Ovary (tissue), 9 donors: ENCODE measurements around the gene RTL1. TPM values are rescaled to one million over a fixed set of nuclear protein-coding genes. Genes with fewer than 3 reads are reported as not detected.

ENCODE experiments used
- DNase-seq, 5 donors: peaks; one replicate each; pipeline ENCODE4 v3.0.0-alpha.2; 2019 to 2020
- H3K27ac ChIP-seq, 2 donors: fragments of 200-600 bp; one replicate each; pipeline versions ENCODE4 v1.5.1 to v1.8.0; 2019 to 2022
- H3K27me3 ChIP-seq: fragments of 200-600 bp; one replicate; pipeline ENCODE4 v1.8.0; 2022
- H3K36me3 ChIP-seq: fragments of 200-600 bp; sonication (generic); one replicate; pipeline ENCODE4 v1.5.1; 2019
- H3K4me1 ChIP-seq: one replicate; pipeline ENCODE4 v1.8.1; 2013; ENCODE audit warnings: mild to moderate bottlenecking, moderate library complexity; ENCODE audit not compliant: insufficient read depth
- H3K4me3 ChIP-seq: fragments of 200-600 bp; sonication (generic); one replicate; pipeline ENCODE4 v1.5.1; 2017
- H3K9me3 ChIP-seq, 2 donors: fragments of 200-600 bp in 1 of 2; sonication (generic) in 1 of 2; one replicate each; pipeline versions ENCODE4 v1.5.1 to v1.8.1; 2013 to 2019; ENCODE audit warnings: mild to moderate bottlenecking in 1 of 2, moderate library complexity in 1 of 2
- EP300 ChIP-seq: sonication (generic); formaldehyde crosslinking; IDR thresholded peaks from one replicate; pipeline ENCODE4 v1.6.1; 2017; ENCODE audit warnings: antibody characterized with exemption
- POLR2A ChIP-seq: fragments of 450-650 bp; IDR thresholded peaks from one replicate; pipeline ENCODE4 v1.6.1; 2017; ENCODE audit warnings: antibody characterized with exemption, mild to moderate bottlenecking, moderate library complexity
- WGBS, 3 donors: extraction: QIAGEN DNeasy Blood & Tissue Kit in 1 of 3; methylation state at CpG; one replicate each; pipeline versions ENCODE4 v1.1.5 to v1.1.7; 2013 to 2017; 5-methylcytosine and 5-hydroxymethylcytosine counted together
- intact Hi-C, 4 donors: fragments of 100-400 bp; cut with DNase I; formaldehyde crosslinking; loops; one replicate each; pipeline versions ENCODE4 v1.11.0 to v1.15.1; 2022 to 2023
- polyA plus RNA-seq, 2 donors: library from polyadenylated mRNA; stranded (reverse); fragments of 200-250 nt in 1 of 2; fragments of 350-450 nt in 1 of 2; fragmentation: Illumina TruSeq in 1 of 2; extraction: RNeasy Lipid Tissue Mini Kit (QIAGEN cat#74804) in 1 of 2; gene quantifications; one replicate each; pipeline ENCODE4 v1.2.3, GENCODE V29; 2013 to 2014
- total RNA-seq, 7 donors: library from RNA; depleted of rRNA in 2 of 7; stranded (reverse); fragments of >200 nt in 2 of 7; fragmentation: NEBNext Ultra II Directional in 3 of 7; extraction: Animal tissue kit (Norgen Biotek cat#: 25700) in 3 of 7; gene quantifications; one replicate each; pipeline versions ENCODE4 v1.1.0 to v1.2.4, GENCODE V29; 2016 to 2023
- TF ChIP-seq, protein P1 (sequence below), 3 donors: fragments of 450-650 bp in 2 of 3; fragments of 200-600 bp in 1 of 3; IDR thresholded peaks; one replicate each; pipeline versions ENCODE4 v1.5.1 to v1.8.0; 2016 to 2022; ENCODE audit warnings: antibody characterized with exemption in 3 of 3, mild to moderate bottlenecking in 1 of 3
- donor health status: DM: no; HTN: no; CAD: no; lungs with moderate emphysema.
- donor health status: DM: no; HTN: no; CAD: no.
- donor health status: Bipolar disorder and iron deficiency.
- donor health status: DM: yes; HTN: yes; CAD: no.
- donor health status: DM: no; HTN: no; CAD: no.
- donor health status: DM: yes; HTN: yes; CAD: no.

The RTL1 gene
- total and polyA plus RNA-seq, 9 donors, result 0.06 to 1.3 (median 0.40) TPM; not detected in 2

DNA sequence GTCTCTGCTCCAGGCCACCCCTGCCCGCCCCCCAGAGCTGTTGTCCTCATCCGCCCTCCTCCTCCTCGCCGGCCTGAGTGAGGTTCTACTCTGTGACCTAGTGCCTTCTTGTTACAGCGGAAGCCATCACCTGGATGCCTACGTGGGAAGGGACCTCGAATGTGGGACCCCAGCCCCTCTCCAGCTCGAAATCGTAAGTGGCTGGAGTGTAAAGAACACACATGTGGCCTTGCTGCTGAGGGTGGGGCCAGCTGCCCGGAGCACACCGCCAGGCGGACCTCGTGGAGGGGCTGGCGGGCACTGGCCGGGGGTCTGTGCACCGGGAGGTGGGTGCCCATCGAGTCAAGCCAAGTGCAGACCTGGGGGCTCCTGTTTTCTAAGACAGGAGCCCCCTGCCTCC, 58.2 kb downstream of the RTL1 start:
- TF ChIP-seq POLR2A (no peak), EP300 (no peak)
- TF ChIP-seq, protein P1, sequence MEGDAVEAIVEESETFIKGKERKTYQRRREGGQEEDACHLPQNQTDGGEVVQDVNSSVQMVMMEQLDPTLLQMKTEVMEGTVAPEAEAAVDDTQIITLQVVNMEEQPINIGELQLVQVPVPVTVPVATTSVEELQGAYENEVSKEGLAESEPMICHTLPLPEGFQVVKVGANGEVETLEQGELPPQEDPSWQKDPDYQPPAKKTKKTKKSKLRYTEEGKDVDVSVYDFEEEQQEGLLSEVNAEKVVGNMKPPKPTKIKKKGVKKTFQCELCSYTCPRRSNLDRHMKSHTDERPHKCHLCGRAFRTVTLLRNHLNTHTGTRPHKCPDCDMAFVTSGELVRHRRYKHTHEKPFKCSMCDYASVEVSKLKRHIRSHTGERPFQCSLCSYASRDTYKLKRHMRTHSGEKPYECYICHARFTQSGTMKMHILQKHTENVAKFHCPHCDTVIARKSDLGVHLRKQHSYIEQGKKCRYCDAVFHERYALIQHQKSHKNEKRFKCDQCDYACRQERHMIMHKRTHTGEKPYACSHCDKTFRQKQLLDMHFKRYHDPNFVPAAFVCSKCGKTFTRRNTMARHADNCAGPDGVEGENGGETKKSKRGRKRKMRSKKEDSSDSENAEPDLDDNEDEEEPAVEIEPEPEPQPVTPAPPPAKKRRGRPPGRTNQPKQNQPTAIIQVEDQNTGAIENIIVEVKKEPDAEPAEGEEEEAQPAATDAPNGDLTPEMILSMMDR (IDR thresholded peaks at IDR 0.05), result no peak
- H3K36me3 ChIP-seq, result no peaks in the 10 kb centered on the region
- no peak overlapping the region for H3K4me3 ChIP-seq
- no peaks in the 10 kb centered on the region for H3K27me3 ChIP-seq
- intact Hi-C loops, result no loop called here
- 84 to 92% (median 87%) methylated on average over 17 of the region's 17 CpGs for WGBS, 3 donors
- H3K27ac ChIP-seq, result no peak overlapping the region
- H3K9me3 ChIP-seq, result no peaks in the 10 kb centered on the region
- no peaks in the 10 kb centered on the region for H3K4me1 ChIP-seq
- DNase-seq, result peak in 2 of 5 donors; percentile 16 to 37

DNA sequence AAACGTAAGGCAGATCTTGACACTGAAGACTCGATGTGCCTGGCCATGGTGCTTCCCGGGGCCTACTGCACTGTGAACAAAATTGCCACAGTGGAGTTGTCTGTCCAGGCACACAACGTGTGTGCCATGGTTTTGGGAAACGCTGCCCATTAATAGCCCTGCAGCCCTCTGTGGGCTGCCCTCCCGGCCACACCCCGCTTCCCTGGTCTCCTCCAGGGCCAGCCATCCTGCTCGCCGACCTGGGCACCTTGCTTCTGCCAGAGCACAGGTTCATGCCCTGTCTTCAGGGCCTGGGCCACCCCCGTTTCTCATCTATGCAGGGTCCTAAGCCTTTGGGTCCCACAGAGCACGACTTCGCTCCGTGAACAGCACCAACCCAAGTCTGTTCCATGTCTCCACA, 58.7 kb downstream of the RTL1 start:
- Histone ChIP-seq H3K9me3 (no peaks in the 10 kb centered on the region), H3K4me1 (no peaks in the 10 kb centered on the region), H3K4me3 (no peak overlapping the region), H3K36me3 (no peaks in the 10 kb centered on the region), H3K27me3 (no peaks in the 10 kb centered on the region), H3K27ac (no peak overlapping the region)
- TF ChIP-seq, protein P1 (IDR thresholded peaks at IDR 0.05), result no peak
- TF ChIP-seq POLR2A, result no peak
- no peak for TF ChIP-seq EP300
- DNase-seq, result peak in 1 of 5 donors; percentile 23
- WGBS, 3 donors, result 88 to 90% (median 88%) methylated on average over 13 of the region's 13 CpGs
- intact Hi-C loops, result no loop called here

DNA sequence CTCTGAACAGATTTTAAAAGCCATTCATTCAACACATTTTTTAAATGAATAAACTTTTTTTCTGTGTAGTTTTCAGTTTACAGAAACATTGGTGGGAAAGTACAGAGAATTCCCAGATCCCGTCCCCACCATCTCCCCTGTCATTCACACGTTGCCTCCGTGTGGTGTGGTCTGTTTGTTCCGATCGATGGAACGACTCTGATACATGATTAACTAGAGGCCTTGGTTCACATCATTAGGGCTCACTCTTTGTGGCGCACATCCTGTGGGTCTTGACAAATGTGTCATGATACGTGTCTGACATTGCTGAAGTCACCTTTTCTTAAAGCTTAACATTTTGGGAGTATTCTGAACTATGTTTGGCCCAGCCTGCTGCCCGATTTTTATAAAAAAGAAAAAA, 59.1 kb downstream of the RTL1 start:
- H3K9me3 ChIP-seq, result no peaks in the 10 kb centered on the region
- H3K27ac ChIP-seq, result no peak overlapping the region
- DNase-seq, result peak in 1 of 5 donors; percentile 17
- H3K4me1 ChIP-seq, result no peaks in the 10 kb centered on the region
- H3K4me3 ChIP-seq, result no peak overlapping the region
- TF ChIP-seq, protein P1 (IDR thresholded peaks at IDR 0.05), result no peak
- no peak for TF ChIP-seq EP300
- TF ChIP-seq POLR2A, result no peak
- H3K36me3 ChIP-seq, result no peaks in the 10 kb centered on the region
- H3K27me3 ChIP-seq, result no peaks in the 10 kb centered on the region
- intact Hi-C loops, result no loop called here
- 84 to 88% (median 87%) methylated on average over 9 of the region's 9 CpGs for WGBS, 3 donors

DNA sequence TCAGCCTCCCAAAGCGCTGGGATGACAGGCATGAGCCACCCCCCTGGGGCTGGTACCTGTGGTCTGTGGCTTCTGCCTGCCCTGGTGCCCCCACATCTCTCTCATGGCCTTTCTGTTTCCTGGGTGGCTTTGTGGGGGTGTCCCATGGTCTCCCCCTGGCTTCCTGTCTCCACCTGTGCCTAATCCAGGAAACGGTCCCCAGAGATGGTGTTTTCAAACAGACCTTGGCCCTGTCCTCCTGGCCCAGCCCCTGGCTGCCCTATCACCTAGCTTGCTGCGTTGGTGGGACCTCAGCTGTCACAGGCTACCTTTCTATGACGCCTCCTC, 59.5 kb downstream of the RTL1 start:
- intact Hi-C loops, result no loop called here
- Histone ChIP-seq H3K27ac (no peak overlapping the region), H3K4me3 (no peak overlapping the region), H3K9me3 (no peaks in the 10 kb centered on the region), H3K27me3 (no peaks in the 10 kb centered on the region), H3K4me1 (no peaks in the 10 kb centered on the region), H3K36me3 (no peaks in the 10 kb centered on the region)
- DNase-seq, result peak in 2 of 5 donors; percentile 16 to 30
- no peak for TF ChIP-seq EP300
- TF ChIP-seq, protein P1 (IDR thresholded peaks at IDR 0.05), result no peak
- TF ChIP-seq POLR2A, result no peak
- WGBS, 3 donors, result 75 to 85% (median 84%) methylated on average over 4 of the region's 4 CpGs
